ENCODE measurements around the gene TLR6. TPM values are rescaled to one million over a fixed set of nuclear protein-coding genes. Genes with fewer than 3 reads are reported as not detected.
A peak's percentile ranks its signal among the peaks of the same experiment; 100 is the strongest.

The TLR6 gene
- total RNA-seq, 1 experiment from 2014 or later: 4.8 TPM

DNA sequence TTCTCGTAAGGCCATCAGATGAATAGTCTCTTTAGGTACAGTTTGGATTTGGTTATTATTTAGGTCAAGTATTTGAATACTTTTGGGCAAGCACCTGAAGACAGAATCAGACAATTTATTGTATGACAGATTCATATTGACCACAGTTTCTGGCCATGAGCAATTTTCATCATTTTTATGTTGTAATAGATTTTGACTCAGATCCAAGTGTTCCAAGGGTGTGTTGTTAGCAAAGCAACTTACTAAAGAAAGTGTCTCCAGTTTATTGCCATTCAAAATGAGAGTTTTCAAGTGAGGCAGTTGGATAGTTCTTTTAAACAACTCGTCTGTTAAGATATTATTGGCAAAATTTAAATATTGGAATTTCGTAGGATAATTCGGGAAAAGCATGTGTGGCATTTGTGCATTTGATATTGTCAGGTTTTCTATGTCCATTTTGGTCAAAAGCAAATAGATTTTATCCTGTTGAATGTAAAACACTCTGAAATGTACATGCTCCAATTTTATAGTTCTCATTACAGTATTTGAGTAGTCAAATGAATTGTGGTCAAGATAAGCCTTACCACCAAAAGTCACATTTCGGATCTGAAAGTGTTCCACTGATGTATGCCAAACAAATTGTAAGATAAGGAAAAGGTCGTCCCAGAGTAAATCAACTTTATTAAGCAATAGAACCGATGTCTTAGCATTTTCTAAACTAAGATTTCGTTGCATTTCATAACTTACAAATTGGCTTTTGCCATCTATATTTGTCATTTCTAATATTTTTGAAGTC lies 82.2 kb downstream of the TLR6 start (continued):
- TF ChIP-seq, protein P1, sequence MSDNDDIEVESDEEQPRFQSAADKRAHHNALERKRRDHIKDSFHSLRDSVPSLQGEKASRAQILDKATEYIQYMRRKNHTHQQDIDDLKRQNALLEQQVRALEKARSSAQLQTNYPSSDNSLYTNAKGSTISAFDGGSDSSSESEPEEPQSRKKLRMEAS (IDR thresholded peaks at IDR 0.05): no peak
- TF ChIP-seq ZFX (IDR thresholded peaks at IDR 0.05): no peak
- no peak for TF ChIP-seq JUND (IDR thresholded peaks at IDR 0.05)
- TF ChIP-seq CEBPB (IDR thresholded peaks at IDR 0.05; ENCODE audit: low read depth): no peak
- TF ChIP-seq, protein P2, sequence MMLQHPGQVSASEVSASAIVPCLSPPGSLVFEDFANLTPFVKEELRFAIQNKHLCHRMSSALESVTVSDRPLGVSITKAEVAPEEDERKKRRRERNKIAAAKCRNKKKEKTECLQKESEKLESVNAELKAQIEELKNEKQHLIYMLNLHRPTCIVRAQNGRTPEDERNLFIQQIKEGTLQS (IDR thresholded peaks at IDR 0.05): no peak
- TF ChIP-seq POLR2AphosphoS5 (IDR thresholded peaks at IDR 0.05; ENCODE audit: low read depth, low read length): no peak
- TF ChIP-seq EZH2 (IDR thresholded peaks at IDR 0.05): no peak

MicroRNA genes within 50 kb of the gene (microRNA counts, 767-probe panel; counts per million panel counts)
- not detected for microRNA hsa-miR-574-3p
- microRNA hsa-miR-574-5p: not detected

Small RNA genes within 50 kb of the gene (microRNA-seq; reads per million reads assigned to microRNA genes)
- gene MIR574 (ENCODE audit: borderline number of aligned reads): 136 reads per million, percentile 65 among the genes with 10 or more reads in this experiment

Other genes starting within 250 kb of the TLR6 start
- gene KLF3, start 192.6 kb downstream of the TLR6 start, total RNA-seq (2021; ENCODE audit: unreplicated experiment): 44.2 TPM
- gene TLR10, start 73.8 kb downstream of the TLR6 start, total RNA-seq (2021; ENCODE audit: unreplicated experiment): 0.30 TPM
- gene TLR1, start 52.0 kb downstream of the TLR6 start, total RNA-seq (2021; ENCODE audit: unreplicated experiment): 1.4 TPM
- 35.6 TPM for gene FAM114A1, start 11.0 kb upstream of the TLR6 start, total RNA-seq (2021; ENCODE audit: unreplicated experiment)
- gene TMEM156, start 175.6 kb upstream of the TLR6 start, total RNA-seq (2021; ENCODE audit: unreplicated experiment): 0.22 TPM
- gene KLHL5, start 205.4 kb upstream of the TLR6 start, total RNA-seq (2021; ENCODE audit: unreplicated experiment): 20.8 TPM